HG03095 (cell line): ENCODE results near the gene MYL10.
"Not testable (repeated sequence)": the region's sequence is repeated elsewhere in the genome, so short reads cannot be mapped to it uniquely, and the experiment has no call there.

Experiments used
- ATAC-seq: cut with Tn5 transposase; IDR thresholded peaks from one replicate; pipeline ENCODE4 v1.9.1; 2021; ENCODE audit warnings: moderate library complexity; ENCODE audit not compliant: unreplicated experiment

The MYL10 gene

GRCh38 chr7:101620991-101621390 lies 8.1 kb downstream of the MYL10 start:
- ATAC-seq, result no peak

GRCh38 chr7:101620395-101620794 lies 8.7 kb downstream of the MYL10 start:
- ATAC-seq, result no peak

DNA sequence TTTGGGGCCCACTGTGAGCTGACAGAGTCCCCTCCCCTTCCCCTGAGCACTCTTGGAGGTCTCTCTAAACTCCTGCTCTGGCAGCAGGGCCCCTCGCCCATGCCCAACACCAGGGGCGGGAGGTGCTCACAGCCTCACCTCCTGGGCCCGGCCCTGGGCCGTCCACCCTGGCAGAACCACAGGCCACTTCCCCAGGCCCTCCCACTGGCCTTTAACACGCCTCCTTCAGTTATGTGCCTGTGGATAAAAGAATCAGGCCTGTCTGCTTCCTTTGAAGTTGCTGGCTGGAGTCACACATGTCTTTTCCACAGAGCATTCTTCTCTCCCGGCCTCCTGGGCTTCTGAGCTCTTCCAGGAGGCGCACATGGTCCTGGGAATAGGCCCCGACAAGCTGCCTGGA lies 10.2 kb downstream of the MYL10 start:
- no peak for ATAC-seq

DNA sequence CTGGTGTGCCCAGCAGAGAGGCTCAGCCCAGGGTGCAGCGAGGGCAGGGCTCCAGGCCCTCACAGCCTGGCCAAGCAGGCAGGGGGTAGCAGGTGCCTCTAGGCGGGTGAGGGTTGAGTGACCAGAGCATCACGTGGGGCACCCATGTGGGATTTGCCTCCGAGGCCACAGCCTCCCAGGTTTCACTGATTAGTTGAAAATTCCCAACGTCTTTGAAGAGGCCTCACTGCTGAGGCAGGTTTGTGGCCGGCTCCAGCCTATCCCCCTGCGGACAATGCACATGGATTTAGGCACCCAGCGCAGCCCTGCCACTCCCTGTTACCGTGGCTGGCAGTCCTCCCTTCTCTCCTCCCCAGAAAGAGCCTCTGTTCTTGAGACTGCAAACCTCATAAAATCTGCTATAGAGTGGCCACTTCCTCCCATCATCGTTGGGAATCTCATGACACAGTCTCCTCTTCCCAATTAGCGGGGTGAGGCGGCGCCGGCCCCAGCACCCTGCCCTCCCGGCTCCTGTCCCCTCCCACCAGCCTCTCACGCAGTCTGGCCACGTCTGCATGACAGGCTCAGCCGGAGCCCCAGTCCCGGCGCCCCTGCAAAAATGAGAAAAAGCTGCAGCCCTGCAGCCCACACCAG lies 10.8 kb downstream of the MYL10 start:
- no peak for ATAC-seq

GRCh38 chr7:101617451-101618206 lies 11.5 kb downstream of the MYL10 start:
- ATAC-seq, result no peak

DNA sequence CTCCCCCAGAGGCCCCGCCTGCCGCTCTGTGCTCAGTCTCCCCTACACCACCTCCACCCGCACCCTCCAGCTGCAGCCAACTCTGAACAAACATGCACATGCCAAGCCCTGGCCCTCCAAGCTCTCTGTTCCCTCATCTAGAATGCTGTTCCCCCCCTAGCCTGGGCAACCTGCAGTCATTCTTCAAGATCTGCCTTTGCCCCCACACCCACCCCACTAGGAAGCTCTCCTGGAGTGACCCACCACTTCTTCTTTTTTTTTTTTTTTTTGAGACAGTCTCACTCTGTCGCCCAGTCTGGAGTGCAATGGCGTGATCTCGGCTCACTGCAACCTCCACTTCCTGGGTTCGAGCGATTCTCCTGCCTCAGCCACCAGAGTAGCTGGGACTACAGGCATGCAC lies 13.7 kb downstream of the MYL10 start:
- no peak for ATAC-seq

- no peak for ATAC-seq
These were observed 14.2 kb downstream of the MYL10 start for GRCh38 chr7:101614939-101615302.

- no peak for ATAC-seq
These were observed 14.8 kb downstream of the MYL10 start for GRCh38 chr7:101614098-101614938.

DNA sequence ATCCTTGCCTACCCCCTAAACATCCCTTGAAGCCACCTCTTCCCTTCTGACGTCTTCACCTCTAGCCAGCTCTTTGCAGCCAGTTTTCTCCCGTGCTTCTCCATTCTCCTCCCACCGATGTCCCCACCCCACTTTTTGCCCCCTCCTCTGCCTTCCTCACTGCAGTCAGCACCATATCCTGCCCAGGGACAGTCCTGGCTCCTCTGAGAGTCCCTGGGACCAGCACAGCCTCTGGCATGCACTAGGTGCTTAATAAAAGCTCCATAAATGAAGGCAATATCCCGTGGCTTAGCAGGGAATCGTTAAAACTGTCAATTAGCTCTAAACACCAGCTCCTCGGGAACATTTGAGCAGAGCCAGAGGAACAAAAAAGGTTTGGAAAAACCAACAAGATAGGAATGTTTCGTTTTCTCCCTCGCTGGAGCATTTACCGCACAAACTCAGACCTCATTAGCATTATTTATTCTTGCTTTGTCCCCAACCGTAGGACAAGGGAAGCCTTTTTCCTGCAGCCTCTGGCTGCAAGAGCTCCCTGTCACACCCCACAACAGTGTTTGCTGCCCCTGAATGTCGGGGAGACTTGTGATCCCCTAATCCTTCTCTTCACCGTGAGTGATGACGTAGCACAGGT lies 16.1 kb downstream of the MYL10 start:
- ATAC-seq, result no peak

- no peak for ATAC-seq
These were observed 20.1 kb downstream of the MYL10 start for GRCh38 chr7:101608772-101609713.

DNA sequence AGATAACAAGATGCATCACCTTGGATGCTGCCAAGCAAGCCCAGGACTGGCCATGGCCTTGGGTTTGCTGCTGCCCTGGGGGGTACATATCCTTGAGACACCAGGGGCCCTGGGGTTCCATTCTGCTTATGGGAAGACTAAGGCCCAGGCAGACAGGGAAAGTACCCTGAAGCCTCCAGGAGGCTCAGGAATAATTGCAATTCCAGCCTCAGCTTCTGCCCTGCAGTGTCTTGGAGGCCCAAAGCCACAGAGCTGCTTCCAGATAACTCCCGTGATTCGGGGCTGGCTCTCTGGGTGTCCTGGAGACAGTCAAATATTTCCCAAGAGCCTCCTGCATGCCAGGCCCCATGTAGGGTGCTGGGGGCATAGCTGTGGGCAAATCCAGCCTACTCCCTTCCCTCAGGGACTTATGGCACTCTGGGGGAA lies 22.6 kb downstream of the MYL10 start:
- no peak for ATAC-seq

- ATAC-seq, result no peak
These were observed 23.2 kb downstream of the MYL10 start for GRCh38 chr7:101605611-101606497.

GRCh38 chr7:101604934-101605332 lies 24.2 kb downstream of the MYL10 start:
- not testable (repeated sequence) for ATAC-seq

GRCh38 chr7:101604331-101604933 lies 24.7 kb downstream of the MYL10 start:
- ATAC-seq, result no peak

GRCh38 chr7:101602484-101603241 lies 26.4 kb downstream of the MYL10 start:
- no peak for ATAC-seq

GRCh38 chr7:101602082-101602481 lies 27.0 kb downstream of the MYL10 start:
- ATAC-seq, result no peak

DNA sequence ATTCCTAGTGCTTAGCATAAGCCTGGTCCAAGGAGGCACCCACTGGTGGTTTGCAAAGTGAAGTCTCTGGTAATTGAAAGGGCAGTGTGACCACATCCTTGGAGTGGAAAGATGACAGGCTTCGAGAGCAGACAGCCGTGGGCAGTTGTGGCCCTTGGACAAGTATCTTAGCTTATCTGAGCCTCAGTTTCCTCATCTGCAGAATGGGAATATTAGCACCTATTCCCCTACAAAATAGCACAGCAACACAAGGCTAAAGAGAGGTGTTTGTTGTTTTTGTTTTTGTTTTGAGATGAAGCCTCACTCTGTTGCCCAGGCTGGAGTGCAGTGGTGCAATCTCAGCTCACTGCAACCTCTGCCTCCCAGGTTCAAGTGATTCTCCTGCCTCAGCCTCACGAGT lies 29.3 kb downstream of the MYL10 start:
- ATAC-seq, result no peak
